Loucy (cell line): Measurements from ENCODE around the gene LUC7L.

Experiments used
- CTCF ChIP-seq: fragments of 200-600 bp; sonication (generic); conservative IDR thresholded peaks from 2 replicates; pipeline ENCODE4 v1.5.1; 2014; ENCODE audit warnings: mild to moderate bottlenecking, antibody characterized with exemption, low read length
- EZH2phosphoT487 ChIP-seq: fragments of 200-600 bp; IDR thresholded peaks from 2 replicates; pipeline ENCODE4 v1.6.1; 2018; ENCODE audit warnings: antibody characterized with exemption, mild to moderate bottlenecking, moderate library complexity, borderline replicate concordance

GRCh38 chr16:194516-194915 lies 34.7 kb downstream of the LUC7L start:
- TF ChIP-seq CTCF: no peak
- no peak for TF ChIP-seq EZH2phosphoT487
